Measurements from ENCODE around the gene FARP2. TPM values are rescaled to one million over a fixed set of nuclear protein-coding genes. Genes with fewer than 3 reads are reported as not detected.
"Not testable (repeated sequence)": the region's sequence is repeated elsewhere in the genome, so short reads cannot be mapped to it uniquely, and the experiment has no call there.

Gene FARP2
- total and polyA plus RNA-seq, 10 of the 15 experiments (the other 5 are each of a cell fraction or from before 2014, with no cell fraction given): 5.5 to 67.5 (median 36.8) TPM

GRCh38 chr2:241392753-241393152, 36.7 kb downstream of the FARP2 start:
- CTCF ChIA-PET: interaction anchor here (0.8 to 3.7 kb wide), 31 partner anchors 9 to 541 kb away, joined by 3 to 88 read pairs (median 6); partner anchors contain the start of genes HDLBP and SEPTIN2
- in situ Hi-C loops (cut with MboI): not testable (repeated sequence)
- peak overlapping the region; percentile 22; the same call in 1 of the 2 replicates for H3K27ac ChIP-seq (ENCODE audit: control insufficient read depth, insufficient read depth)

DNA sequence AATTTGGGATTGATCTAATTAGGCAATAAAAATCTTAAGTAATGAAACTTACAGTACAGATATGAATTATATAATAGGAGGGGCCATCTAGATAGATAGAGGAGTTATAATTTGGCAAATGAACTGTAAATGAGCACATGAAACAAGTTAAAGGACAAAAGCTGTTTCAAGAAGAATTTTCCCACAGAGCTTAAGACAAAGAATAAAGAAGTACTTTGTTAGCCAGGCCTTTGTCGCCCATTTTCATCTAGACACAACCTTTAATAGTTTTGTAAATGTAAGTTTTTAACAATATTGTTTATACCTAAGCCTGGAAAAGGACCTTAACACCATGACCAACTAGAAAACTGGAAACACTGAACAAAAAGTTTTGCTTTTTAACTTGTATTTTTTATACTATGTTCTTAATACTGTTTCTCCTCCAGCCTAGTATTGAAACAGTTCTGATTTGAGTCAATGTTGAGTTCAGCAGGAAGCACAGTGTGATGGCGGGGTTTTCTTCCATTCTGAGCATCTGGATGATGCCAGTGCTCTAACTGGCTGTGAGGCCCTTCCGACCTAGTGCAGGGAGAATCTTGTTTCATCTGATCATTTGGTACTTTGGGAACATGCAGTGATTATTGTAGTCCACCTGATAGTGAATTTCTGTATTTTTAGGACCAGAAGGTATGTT, 37.6 kb downstream of the FARP2 start:
- no peaks in the 10 kb centered on the region for H4K20me1 ChIP-seq (ENCODE audit: control insufficient read depth, insufficient read depth)
- peaks cover 0 to 4% of the 10 kb centered on the region in 2 experiments; a peak in 2 of 4 replicates for H3K36me3 ChIP-seq (ENCODE audit: control insufficient read depth in 2 of 2, insufficient read depth in 2 of 2, low read length in 1 of 2)
- DNase-seq (ENCODE audit: low read depth, low spot score) (no peak), ATAC-seq (no peak), FAIRE-seq (no peak)
- POLR2A ChIA-PET: interaction anchor here (1.5 to 3.5 kb wide), 2 partner anchors 35 to 64 kb away, joined by 3 to 41 read pairs; no protein-coding TSS in a partner anchor
- RAD21 ChIA-PET (ENCODE audit: unreplicated experiment): interaction anchor here (0.7 to 3.7 kb wide), 7 partner anchors 18 to 175 kb away, joined by 3 to 75 read pairs (median 21); no protein-coding TSS in a partner anchor
- peak overlapping the region; percentile 15 for H3K4me2 ChIP-seq (ENCODE audit: control insufficient read depth, insufficient read depth)
- no peak overlapping the region for H2AFZ ChIP-seq (ENCODE audit: control insufficient read depth, low read depth, low read length)
- whole genome bisulfite sequencing (ENCODE audit: insufficient coverage, insufficient replicate concordance, low lambda C conversion rate, missing lambda C conversion rate): 42% methylated on average over 3 of the region's 3 CpGs
- in situ Hi-C loops (cut with MboI) (no loop called here), intact Hi-C loops (cut with micrococcal nuclease; ENCODE audit: unreplicated experiment) (loop anchor here (5.0 to 10.0 kb wide), 2 partner anchors 76 to 139 kb away; partner anchors contain the start of genes HDLBP and SEPTIN2)
- no TSS peak for BruUV-seq (replicated peaks)
- CTCF ChIA-PET: interaction anchor here (1.1 to 3.7 kb wide), 13 partner anchors 10 to 205 kb away, joined by 3 to 88 read pairs (median 12); no protein-coding TSS in a partner anchor
- peak overlapping the region; percentile 22; the same call in 1 of the 2 replicates for H3K27ac ChIP-seq (ENCODE audit: control insufficient read depth, insufficient read depth)
- H3K9me3 ChIP-seq (replicated peaks; ENCODE audit: control insufficient read depth, insufficient read depth, low read length): no peaks in the 10 kb centered on the region; the same call in 2 of the 3 replicates
- peaks cover 16% of the 10 kb centered on the region for H3K79me2 ChIP-seq (ENCODE audit: control insufficient read depth, insufficient read depth, low read length)
- H3K9ac ChIP-seq (ENCODE audit: control insufficient read depth, insufficient read depth, low read length): no peak overlapping the region
- H3K4me1 ChIP-seq (ENCODE audit: control insufficient read depth, insufficient read depth, low read length): peaks cover 42% of the 10 kb centered on the region
- SMC1A ChIA-PET (ENCODE audit: uncharacterized antibody, unreplicated experiment): interaction anchor here (0.6 to 5.3 kb wide), 12 partner anchors 10 to 878 kb away, joined by 3 to 176 read pairs (median 6); partner anchors contain the start of genes HDLBP and SEPTIN2
- H3K27me3 ChIP-seq (replicated peaks in 1 of 2; ENCODE audit: control insufficient read depth in 2 of 2, insufficient read depth in 2 of 2, low read length in 1 of 2): no peaks in the 10 kb centered on the region
- H3K4me3 ChIP-seq: no peak overlapping the region
- TF ChIP-seq YY1 (IDR thresholded peaks at IDR 0.05; ENCODE audit: low read depth, low read length): 0 out of 2 replicates have a peak, but pooled peaks have one; percentile 27
- TF ChIP-seq RAD21 (IDR thresholded peaks at IDR 0.05; ENCODE audit: insufficient read depth, low read depth, low read length): no peak
- TF ChIP-seq ETV6 (conservative IDR thresholded peaks at IDR 0.05 in 1 of 2, IDR thresholded peaks at IDR 0.05 in 1 of 2; ENCODE audit: borderline replicate concordance in 1 of 2, low read depth in 1 of 2): 0 out of 4 replicates have a peak, but pooled peaks of 1 of the 2 experiments have one; percentile 16
- no peak for TF ChIP-seq ASH2L (IDR thresholded peaks at IDR 0.05; ENCODE audit: borderline replicate concordance, low read depth)
- TF ChIP-seq CREB1 (IDR thresholded peaks at IDR 0.05; ENCODE audit: low read depth): no peak
- 0 out of 2 replicates have a peak, but pooled peaks have one; percentile 3 for TF ChIP-seq NFYB (IDR thresholded peaks at IDR 0.05; ENCODE audit: insufficient read depth, low read depth, low read length)
- TF ChIP-seq POLR2AphosphoS5 (IDR thresholded peaks at IDR 0.05; ENCODE audit: low read length): no peak
- TF ChIP-seq SMC3 (IDR thresholded peaks at IDR 0.05; ENCODE audit: borderline replicate concordance, low read length): no peak
- no peak for TF ChIP-seq EGR1 (IDR thresholded peaks at IDR 0.05; ENCODE audit: borderline replicate concordance in 1 of 2, low read depth in 2 of 2, low read length in 2 of 2)
- TF ChIP-seq, protein P1, sequence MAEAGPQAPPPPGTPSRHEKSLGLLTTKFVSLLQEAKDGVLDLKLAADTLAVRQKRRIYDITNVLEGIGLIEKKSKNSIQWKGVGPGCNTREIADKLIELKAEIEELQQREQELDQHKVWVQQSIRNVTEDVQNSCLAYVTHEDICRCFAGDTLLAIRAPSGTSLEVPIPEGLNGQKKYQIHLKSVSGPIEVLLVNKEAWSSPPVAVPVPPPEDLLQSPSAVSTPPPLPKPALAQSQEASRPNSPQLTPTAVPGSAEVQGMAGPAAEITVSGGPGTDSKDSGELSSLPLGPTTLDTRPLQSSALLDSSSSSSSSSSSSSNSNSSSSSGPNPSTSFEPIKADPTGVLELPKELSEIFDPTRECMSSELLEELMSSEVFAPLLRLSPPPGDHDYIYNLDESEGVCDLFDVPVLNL (IDR thresholded peaks at IDR 0.05; ENCODE audit: low read depth, low read length): no peak

More at GRCh38 chr2:241392753-241393152, 36.7 kb downstream of the FARP2 start:
- BruUV-seq (replicated peaks); FAIRE-seq; H3K4me3 ChIP-seq; H2AFZ ChIP-seq (ENCODE audit: control insufficient read depth, low read depth, low read length); H3K9ac ChIP-seq (ENCODE audit: control insufficient read depth, insufficient read depth, low read length); H3K27me3 ChIP-seq (replicated peaks in 1 of 2; ENCODE audit: control insufficient read depth in 2 of 2, insufficient read depth in 2 of 2, low read length in 1 of 2); H4K20me1 ChIP-seq (ENCODE audit: control insufficient read depth, insufficient read depth); DNase-seq (ENCODE audit: low read depth, low spot score); H3K36me3 ChIP-seq (ENCODE audit: control insufficient read depth in 2 of 2, insufficient read depth in 2 of 2, low read length in 1 of 2); H3K9me3 ChIP-seq (replicated peaks; ENCODE audit: control insufficient read depth, insufficient read depth, low read length): not testable (repeated sequence)
- peak; percentile 47 for ATAC-seq
- WGBS (ENCODE audit: insufficient coverage, insufficient replicate concordance, low lambda C conversion rate, missing lambda C conversion rate): 58% methylated on average over 4 of the region's 4 CpGs
- ChIA-PET RAD21 (ENCODE audit: unreplicated experiment) (interaction anchor here (0.8 to 3.7 kb wide), 17 partner anchors 13 to 542 kb away, joined by 3 to 75 read pairs (median 6); partner anchors contain the start of gene FARP2), POLR2A (interaction anchor here (1.5 to 3.5 kb wide), 4 partner anchors 13 to 63 kb away, joined by 3 to 41 read pairs (median 8); no protein-coding TSS in a partner anchor), SMC1A (ENCODE audit: uncharacterized antibody, unreplicated experiment) (interaction anchor here (0.6 to 5.3 kb wide), 24 partner anchors 9 to 877 kb away, joined by 3 to 176 read pairs (median 6); partner anchors contain the start of genes HDLBP and SEPTIN2)
- peaks cover 42% of the 10 kb centered on the region for H3K4me1 ChIP-seq (ENCODE audit: control insufficient read depth, insufficient read depth, low read length)
- TF ChIP-seq IKZF1 (conservative IDR thresholded peaks at IDR 0.05): peak; percentile 3; the same call in 1 of the 2 replicates
- peak; percentile 26; the same call in 1 of the 2 replicates for TF ChIP-seq SPI1 (IDR thresholded peaks at IDR 0.05; ENCODE audit: borderline replicate concordance, insufficient read depth, low read depth, low read length)
- H3K79me2 ChIP-seq (ENCODE audit: control insufficient read depth, insufficient read depth, low read length): peaks cover 16% of the 10 kb centered on the region
- intact Hi-C loops (cut with micrococcal nuclease; ENCODE audit: unreplicated experiment): loop anchor here (1.0 to 10.0 kb wide), 3 partner anchors 34 to 138 kb away; partner anchors contain the start of genes HDLBP and SEPTIN2
- peak overlapping the region; percentile 62 for H3K4me2 ChIP-seq (ENCODE audit: control insufficient read depth, insufficient read depth)

Data from GM12878 (cell line).